GM20431 (cell line): ENCODE measurements around the gene HK1.
"Not testable (repeated sequence)": the region's sequence is repeated elsewhere in the genome, so short reads cannot be mapped to it uniquely, and the experiment has no call there.

Source experiments
- in situ Hi-C: fragments of 300-500 bp; cut with MseI, MboI; formaldehyde crosslinking; loops from one replicate; pipeline ENCODE4 v1.15.0; 2020; ENCODE audit warnings: low sequenced_read_pairs; ENCODE audit not compliant: unreplicated experiment

Gene HK1

DNA sequence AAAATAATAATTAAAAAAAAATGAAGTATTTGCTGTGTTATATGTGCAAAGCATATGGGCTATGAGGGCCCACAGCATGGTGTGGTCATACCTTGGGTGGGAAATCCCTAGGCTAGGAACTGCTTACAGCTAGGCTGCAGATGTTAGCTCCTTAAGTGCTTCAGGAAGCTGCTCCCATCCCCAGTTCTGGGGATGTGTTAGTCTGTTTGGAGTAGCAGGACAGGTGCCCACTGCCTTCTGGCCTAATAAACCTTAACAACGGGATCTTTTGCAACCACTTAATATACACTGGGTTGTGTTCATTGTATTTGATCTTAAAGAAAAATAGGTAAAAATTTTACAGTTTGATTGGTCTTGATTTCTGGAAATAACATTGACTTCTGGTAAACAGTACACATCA, 46.3 kb downstream of the HK1 start:
- in situ Hi-C loops: no loop called here

DNA sequence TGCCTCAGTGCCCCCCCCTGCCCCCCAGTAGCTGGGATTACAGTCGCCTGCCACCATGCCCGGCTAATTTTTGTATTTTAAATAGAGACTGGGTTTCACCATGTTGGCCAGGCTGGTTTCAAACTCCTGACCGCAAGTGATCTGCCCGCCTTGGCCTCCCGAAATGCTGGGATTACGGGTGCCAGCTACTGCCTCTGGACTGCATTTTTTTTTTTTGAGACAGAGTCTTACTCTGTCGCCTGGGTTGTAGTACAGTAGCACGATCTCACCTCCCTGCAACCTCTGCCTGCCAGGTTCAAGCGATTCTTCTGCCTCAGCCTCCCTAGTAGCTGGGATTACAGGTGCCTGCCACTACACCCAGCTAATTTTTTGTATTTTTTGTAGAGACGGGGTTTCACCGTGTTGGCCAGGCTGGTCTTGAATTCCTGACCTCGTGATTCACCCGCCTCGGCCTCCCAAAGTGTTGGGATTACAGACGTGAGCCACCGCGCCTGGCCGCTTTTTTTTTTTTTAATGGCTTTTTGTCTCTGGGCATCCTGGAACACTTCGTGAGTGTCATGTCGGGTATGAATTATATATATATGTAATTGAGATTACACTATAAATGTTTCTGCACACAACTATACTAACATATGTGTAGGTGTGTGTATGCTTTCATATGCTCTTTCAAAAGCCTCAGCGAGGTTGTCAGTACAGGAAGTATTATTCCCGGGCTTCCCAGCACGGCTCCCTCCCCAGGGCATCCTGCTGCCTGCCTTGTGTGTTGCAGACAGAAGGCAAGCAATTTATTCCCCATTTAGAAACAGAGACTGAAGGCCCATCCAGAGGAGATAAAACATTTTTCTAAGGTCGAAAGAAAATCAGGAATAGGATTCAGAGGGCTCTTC, 47.6 kb downstream of the HK1 start:
- in situ Hi-C loops: not testable (repeated sequence)

DNA sequence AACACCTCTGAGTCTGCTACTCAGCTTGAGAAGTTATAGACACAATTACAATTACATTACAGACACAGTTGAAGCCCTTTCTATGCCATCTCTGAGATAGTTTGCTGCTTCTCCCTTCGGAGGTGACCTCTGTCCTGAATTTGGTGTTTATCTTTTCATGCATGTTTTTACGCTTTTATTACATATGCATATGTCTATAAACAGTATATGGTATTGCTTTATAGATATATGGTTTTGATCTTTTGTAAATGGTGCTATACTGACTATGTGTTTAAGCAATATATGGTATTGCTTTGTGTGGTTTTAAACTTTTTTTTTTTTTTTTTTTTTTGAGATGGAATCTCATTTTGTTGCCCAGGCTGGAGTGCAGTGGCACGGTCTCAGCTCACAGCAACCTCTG, 48.4 kb downstream of the HK1 start:
- in situ Hi-C loops: no loop called here

DNA sequence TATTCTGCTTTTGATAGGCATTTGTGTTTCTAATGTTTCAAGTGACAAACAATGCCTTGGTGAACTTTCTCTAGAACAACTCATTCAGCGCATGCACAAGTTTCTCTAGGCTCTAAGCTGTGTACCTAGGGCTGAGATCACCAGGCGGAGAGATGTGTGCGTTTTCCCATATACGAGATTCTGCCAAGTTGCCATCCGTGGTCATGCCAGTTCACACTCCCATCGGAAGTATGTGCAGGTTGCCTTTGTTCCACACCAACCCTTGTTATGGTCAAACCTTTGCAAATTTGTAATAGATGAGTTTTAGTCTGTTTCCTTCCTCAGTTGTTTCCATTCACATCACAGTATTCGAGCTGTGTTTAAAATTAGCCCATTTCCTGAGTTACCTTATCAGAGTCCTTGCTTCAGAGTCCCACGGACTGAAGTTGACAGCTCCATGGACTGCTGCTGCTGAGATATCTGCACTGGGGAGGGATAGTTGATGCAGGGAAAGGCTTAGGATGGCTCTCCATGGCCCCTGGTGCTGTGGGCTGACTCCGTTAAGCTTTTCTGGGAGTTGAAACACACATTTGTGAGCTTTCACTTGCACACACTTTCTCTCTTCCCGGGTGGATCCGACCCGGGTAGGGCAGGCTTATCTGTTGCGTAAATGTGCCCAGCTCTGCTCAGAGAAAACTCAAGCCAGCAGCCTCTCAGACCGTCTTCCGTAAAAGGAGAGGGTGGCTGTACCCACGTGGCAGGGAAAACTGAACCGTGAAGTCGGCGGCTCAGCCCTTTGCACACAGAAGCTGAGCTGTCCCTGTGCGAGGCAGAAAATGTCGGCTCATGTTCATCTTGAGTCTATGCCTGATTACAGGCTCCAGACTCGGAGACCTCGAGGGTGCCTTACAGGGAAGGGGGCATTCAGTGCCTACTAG, 49.4 kb downstream of the HK1 start:
- in situ Hi-C loops: no loop called here

DNA sequence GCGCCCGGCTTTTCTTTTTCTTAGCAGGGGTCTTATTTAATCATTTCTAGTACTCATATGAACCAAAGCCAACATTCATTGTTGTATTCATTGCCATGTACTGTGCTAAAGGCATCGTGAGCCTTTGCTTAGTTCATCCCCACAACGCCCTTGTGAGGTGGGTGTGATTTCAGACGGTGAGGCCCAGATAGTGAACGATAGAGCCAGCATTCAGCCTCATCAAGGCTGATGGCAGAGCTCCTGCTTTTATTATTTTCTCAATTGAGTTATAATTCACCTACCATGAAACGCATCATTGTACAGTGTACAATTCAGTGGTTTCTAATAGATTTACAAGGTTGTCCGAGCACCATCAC, 50.1 kb downstream of the HK1 start:
- in situ Hi-C loops: no loop called here

DNA sequence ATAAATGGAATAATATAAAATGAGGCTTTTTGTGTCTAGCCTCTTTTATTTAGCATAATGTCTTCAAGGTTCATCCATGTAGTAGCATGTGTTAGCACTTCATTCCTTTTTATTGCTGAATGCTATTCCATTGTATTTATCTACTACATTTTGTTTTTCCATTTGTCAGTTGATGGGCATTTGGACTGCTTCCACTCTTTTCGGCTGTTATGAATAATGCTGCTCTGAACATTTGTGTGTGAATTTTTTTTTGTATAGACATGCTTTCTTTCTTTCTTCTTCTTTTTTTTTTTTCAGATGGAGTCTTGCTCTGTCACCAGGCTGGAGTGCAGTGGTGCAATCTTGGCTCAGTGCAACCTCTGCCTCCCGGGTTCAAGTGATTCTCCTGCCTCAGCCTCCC, 50.6 kb downstream of the HK1 start:
- in situ Hi-C loops: not testable (repeated sequence)

DNA sequence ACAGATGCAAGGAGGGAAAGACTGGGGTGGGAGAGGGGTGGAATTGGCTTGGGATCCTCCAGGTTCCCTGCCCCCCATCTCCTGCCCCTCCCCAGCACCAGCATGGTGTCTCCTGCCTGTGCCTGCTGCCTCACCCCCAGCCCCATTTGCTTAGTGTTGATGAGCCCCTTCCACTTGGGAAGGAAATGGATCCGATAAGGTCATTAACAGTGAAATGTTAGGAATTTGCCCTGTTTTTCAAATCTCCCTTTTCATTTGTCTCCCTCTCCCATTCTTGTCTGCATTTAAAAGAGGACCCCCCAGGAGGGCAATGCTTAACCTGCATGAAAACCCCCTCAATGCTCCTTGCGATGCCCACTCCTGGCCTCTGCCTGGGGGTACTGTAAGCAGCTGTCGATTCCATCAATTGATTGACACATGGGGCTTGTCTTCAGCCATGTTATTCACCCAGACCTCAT, 51.5 kb downstream of the HK1 start:
- in situ Hi-C loops: no loop called here

DNA sequence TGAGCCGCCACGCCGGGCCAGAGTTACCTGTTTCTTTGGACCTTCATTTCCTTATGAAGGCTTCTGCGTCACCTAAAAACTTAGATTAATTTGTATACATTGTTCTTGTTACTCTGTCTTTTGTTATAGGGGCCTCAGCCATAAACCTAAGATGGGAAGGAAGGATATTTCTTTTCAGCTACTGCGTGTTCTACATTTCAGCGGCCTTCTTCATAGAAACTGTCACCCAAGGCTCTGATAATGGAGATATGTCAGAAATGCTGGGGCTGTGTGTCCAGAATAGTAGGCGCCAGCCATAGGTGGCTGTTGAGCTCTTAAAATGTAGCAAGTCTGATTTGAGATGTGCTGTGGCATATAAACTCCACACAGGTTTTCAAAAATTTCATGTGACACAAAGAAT, 52.9 kb downstream of the HK1 start:
- in situ Hi-C loops: no loop called here

DNA sequence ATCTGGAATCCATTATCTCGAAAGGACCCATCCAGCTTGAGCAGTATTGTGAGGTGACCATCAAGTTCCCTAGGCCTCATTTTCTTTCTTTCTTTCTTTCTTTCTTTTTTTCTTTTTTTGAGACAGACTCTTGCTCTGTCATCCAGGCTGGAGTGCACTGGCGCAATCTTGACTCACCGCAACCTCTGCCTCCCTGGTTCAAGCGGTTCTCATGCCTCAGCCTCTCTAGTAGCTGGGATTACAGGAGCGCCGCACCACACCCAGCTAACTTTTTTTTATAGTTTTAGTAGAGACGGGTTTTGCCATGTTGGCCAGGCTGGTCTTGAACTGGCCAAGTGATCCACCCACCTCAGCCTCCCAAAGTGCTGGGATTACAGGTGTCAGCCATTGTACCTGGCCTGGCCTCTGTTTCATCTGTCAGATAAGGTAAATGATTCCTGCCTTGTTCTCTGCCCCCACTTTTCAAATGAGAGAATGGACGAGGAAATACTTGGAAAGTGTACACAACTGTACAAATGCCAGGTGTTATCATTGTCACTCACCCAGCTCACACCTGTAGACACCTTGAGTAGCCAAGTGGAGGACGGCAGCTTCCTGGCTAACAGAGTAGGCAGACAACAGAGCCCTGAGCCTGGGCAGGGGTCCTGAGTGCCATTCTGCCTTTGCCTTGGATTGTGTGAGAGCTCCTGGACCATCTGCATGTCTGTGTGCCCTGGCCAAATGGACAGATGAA, 54.1 kb downstream of the HK1 start:
- in situ Hi-C loops: no loop called here

DNA sequence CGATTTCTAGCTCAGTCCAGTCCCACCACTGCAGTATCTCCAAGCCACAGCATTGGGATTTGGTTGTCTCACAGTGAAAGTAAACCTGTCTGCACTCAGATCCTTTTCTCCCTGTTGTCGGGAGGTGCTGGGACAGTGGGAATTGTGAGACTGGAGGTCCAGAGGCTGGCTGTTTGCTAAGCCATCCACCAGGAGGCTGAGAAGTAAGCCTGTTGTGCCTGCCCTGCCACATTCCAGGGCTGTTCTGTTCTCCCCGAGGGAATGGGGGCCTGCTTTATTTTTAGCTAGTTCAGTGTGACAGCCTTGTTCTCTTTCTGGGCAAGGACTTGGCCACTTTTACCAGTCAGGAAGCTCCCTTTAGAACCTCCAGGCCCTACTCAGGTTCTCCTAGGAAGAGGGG, 54.9 kb downstream of the HK1 start:
- in situ Hi-C loops: no loop called here

DNA sequence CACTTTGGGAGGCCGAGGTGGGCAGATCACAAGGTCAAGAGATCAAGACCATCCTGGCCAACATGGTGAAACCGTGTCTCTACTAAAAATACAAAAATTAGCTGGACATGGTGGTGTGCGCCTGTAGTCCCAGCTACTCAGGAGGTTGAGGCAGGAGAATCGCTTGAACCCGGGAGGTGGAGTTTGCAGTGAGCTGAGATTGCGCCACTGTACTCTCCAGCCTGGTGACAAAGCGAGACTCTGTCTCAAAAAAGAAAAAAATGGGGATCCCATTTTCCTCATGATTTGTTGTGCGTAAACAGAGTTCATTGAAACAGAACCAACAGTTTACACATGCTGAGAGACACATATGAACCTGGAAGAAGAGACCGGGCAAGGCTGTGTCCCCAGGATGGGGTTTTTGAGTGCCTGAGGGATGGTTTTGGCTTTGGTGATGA, 55.6 kb downstream of the HK1 start:
- in situ Hi-C loops: not testable (repeated sequence)

DNA sequence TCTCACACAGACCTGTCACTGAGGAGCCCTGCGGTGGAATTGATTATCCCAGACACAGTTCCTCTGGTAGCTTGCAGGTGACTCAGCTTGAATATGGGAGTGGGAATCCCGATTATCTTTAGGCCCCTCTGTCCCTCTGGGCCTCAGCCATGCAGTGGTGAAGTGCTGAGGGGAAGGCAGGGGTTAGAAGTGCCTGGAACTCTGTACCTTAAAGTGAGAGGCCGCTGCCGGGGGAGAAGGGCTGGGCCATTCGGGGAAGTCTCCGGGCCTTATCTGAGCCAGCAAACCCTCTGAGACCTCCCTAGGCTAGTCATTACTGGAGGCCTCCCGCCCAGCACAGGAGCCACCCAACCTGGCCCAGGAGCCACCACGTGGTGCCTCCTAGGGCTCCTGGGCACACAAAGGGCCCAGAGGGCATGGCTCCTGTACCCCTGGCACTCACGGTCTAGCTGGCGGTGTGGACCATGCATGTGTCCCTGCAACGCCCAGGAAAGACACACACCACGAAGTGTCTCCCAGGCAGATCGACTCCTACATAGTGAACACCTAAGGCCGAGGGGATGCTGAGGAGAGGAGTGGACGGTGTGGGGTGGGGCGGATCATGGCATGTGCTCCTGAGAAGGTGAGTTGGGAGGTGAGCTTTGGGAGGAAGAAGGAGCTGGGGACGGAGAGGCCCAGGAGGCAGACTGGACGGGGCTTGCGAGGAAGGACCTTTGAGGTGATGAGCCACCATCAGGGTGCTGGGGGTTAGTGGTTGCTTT, 56.2 kb downstream of the HK1 start:
- in situ Hi-C loops: no loop called here

DNA sequence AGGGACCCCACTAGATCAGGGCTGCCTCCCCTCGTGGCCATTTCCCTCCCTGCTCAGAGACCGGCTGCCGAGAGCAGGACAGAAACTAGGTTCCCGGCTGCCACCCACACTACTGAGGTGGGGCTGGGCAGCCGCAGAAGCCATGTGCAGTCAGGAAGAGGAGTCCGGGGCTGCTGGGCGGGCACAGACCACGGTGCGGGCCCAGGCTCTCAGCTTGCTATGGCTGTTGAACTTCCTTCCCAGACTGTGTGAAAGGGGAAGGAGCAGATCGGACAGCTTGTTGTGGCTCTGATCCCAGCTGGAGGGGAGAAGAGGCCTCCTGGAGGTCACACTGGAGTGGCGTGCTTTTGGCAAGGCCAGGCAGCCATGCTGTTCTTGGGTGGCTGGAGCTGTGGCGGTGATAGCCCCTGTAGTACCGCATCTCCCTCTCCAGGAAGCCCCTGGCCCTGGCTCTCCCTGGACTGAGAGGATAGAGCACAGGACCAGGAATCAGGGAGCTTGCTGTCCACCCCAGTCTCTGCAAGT, 56.8 kb downstream of the HK1 start:
- in situ Hi-C loops: no loop called here

DNA sequence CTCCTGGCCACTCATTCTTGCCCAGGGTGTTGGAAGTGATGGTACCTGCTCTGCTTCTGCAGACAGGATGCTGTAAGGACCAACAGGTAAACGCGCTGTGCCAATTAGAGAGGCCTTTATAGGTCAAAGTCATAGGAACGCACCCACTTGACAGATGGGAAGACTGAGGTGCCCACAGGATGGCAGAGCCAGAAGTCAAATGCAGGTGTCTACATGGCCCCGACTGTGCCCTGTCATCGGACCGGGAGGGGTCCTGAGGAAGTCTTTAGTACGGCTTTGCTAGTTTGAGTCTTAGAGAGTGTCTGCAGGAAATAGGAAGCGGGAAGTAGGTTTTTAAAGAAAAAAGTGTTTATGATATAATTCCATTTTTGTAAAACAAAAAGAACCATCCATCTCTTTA, 57.3 kb downstream of the HK1 start:
- in situ Hi-C loops: no loop called here

DNA sequence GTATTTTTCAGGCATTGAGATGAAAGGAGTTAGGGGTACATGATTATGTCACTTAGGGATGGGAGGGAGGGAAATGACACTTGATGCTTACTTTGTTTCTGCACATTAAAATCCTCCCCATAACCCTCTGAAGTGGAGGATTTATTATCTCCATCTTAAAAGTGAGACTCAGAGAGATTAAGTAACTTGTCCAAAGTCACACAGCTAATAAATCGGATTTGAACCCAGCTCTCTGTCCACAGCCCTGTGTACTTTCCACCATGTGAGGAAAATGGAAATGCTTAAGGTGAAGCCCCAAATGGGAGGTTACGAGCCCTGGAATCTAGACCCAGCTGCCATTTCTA, 58.6 kb downstream of the HK1 start:
- in situ Hi-C loops: no loop called here

DNA sequence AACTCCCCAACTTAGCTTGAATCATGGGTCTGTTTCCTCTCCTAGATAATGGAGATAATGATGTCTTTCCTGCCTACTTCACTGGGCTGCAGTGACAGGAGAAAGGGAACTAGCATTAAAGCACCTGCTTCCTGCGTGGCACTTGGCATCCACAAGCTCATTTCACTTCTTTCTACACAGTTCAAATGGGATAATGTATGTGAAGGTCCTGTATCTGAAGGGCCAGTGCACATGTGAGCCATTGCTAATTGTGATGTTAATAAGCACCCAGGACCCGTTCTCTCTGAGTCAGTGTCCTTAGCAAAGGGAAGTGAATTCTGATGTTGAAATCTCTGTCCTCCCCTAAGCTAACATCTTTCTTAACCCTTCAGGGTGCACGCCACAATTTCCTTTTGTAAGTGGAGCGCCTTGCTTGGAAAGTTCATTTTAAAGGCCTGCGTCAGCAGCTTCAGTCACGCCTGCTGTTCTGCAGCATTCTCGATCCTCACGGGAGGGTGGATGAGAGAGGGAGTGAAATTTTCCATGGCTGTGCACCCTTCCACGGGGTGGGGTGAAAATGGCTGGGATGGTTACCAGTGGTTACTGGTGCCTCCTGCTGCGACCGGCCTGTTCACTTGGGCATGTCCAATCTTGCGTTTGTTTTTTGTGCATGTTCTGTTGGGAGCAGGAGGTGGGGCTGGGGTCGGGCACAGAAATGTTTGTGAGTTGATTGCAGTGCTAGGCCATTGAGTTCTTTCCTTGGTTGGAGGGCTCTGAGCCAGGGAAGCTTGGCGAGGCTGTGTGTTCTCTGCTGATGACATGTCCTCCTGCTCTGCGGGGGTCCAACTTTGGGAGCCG, 59.2 kb downstream of the HK1 start:
- in situ Hi-C loops: no loop called here

DNA sequence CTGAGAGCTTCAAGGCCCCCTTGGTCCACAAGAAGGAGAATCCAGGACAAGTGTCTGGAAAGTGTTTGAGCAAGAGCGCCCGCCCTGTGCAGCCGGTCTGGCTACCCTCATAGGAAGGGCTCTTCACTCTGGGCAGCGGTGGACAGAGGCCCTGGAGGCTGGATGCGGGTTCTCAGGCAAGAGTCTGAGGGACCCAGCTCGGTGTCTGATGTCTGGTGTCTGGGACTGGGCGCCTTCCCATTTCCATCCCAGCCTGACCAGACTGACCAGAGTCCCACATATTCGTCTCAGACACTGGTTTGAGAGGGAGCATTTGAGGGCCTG, 59.8 kb downstream of the HK1 start:
- in situ Hi-C loops: no loop called here

DNA sequence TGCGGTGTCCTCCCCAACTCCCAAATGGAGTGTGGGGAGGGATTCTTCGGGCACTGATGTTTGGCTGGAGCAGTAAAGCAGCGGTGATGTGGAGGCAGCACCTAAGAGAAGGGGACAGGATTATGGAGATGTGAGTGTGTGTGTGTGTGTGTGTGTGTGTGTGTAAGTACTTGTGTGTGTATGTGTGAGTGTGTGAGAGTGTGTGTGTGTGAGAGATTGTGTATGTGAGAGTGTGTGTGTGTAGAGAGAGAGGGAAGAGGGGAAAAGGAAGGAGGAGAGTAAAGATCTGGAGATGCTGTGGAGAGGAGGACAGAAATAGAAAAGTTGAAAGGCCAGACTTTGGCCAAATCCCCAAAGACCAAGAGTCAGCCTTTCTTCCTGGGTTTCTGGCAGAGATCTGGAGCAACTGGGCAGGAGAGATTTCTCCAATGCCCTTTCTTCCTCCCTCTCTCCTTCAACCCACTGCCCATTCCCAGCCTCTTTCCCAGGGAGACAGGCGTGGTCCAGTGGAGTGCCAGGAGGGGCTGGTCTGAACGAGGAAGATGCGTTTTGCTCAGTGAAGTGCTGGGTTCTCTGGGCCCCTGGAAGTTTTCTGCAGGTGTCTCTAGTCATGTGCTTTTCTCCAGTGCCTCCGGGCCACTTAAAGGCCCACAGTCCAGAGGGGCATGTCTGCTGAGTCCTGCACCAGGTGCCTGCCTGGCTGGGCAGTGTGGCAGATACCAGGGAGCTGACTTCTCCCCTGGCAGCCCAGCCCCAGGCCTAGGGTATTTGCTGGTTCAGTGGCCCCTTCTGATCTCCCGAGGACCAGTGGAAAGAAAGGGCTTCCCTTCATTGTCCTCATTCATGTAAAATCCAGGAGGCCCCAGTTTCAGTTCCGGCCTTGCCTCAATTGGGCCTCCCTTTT, 60.5 kb downstream of the HK1 start:
- in situ Hi-C loops: no loop called here
